HG02884 (cell line): Measurements from ENCODE around the gene CES4A.
"Not testable (repeated sequence)": the region's sequence is repeated elsewhere in the genome, so short reads cannot be mapped to it uniquely, and the experiment has no call there.

Source experiments
- ATAC-seq: cut with Tn5 transposase; IDR thresholded peaks from one replicate; pipeline ENCODE4 v1.9.1; 2021; ENCODE audit warnings: mild to moderate bottlenecking, moderate library complexity; ENCODE audit not compliant: unreplicated experiment

The CES4A gene

DNA sequence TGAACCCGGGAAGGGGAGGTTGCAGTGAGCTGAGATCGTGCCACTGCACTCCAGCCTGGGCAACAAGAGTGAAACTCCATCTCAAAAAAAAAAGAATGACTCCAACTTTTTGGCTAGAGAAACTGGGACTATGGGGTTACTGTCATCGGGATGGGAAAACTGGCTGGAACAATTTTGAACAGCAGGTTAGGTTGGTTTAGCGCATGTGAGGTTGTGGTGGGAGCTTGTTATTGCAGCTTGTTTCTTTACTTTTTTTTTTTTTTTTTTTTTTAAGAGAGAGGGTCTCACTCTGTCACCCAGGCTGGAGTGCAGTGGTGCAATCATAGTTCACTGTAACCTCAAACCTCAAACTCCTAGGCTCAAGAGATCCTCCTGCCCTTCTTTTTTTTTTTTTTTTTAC is 53.1 kb downstream of the CES4A start:
- not testable (repeated sequence) for ATAC-seq

DNA sequence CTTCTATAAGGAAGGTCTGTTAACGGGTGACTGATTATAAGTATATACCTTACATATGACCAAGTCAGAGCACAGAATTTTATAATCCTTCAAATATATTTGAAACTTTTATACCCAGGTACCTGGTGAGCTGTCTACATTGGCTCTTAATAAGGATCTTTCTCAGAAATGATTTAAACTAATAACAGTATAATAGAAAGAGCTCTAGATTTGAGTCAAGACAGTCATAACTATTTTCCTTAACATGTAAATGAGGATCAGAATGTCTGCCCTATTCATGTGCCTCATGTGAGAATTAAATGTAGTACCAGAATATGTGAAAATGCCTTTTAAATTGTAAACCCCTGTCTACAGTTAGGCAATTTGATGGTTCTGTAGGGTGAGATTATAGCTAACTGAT is 55.0 kb downstream of the CES4A start:
- ATAC-seq, result no peak

DNA sequence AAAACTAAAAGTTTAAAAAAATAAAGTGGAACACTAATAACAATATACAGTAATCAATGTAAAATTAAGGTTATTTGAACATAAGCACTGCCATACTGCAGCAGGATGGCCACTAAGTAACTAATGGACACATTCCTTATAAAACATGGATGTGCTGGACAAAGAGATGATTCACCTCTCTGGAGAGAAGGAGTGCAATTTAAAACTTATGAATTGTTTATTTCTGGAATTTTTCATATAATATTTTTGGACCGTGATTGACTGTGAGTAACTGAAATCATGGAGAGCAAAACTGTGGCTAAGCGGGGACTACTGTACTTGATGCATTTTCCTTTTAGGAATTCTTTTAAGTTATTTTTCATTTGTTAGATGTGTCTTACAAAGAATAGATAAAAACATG is 62.4 kb downstream of the CES4A start:
- ATAC-seq, result no peak

DNA sequence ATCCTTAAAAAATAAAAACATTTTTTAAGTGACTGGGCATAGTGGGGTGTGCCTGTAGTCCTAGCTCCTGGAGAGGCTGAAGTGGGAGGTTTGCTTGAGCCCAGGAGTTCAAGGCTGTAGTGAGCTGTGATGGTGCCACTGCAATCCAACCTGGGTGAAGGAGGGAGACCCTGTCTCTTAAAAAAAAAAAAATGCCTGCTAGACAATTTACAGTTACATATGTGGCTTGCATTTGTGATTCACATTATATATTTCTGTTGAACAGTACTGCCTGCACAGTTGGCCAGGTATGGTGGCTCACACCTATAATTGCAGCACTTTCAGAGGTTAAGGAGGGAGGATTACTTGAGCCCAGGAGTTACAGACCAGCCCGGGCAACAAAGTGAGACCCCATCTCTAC is 64.0 kb downstream of the CES4A start:
- no peak for ATAC-seq

DNA sequence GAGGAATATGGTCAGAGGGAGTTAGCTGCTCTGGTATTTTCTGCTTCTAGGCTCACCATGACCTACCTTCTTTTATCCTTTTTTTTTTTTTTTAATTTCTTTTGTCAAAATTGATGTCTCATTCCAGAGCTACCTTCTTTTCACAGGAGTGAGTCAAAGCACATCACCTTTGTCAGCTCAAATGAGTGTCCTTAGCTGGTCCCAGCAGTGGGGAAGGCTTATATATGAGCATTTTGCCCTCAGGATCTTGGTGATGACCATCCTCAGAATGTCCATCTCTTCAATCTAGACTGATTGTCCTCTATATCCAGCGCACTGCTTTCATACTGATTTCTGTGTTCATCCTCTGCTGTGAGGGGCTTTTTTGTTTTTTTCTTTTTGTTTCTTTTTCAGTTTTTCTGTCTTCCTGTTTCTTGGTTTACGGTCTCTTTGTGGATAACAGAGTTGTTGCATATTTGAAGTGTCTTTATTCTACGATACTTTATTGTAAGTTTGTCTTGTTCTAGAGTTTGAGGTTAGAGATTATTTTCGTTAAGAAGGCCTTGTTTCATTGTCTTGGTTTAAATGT is 65.5 kb downstream of the CES4A start:
- ATAC-seq, result no peak

DNA sequence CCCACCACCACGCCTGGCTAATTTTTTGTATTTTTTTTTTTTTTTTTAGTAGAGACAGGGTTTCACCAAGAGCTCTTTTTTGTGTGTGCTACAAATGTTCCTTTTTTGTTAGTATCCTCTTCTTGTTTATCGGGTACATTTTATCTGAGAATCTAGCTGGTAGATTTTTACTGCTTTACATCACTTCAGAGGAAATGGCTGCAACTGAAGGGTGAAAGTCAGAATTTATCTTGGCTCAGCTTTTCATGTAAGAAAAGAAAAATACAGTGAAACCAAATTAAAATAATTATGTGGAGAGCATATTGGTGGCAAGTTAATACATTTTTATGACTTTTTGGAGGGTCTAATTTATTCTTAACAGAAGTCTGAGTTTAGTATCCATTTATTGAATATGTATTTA is 66.5 kb downstream of the CES4A start:
- ATAC-seq, result no peak

DNA sequence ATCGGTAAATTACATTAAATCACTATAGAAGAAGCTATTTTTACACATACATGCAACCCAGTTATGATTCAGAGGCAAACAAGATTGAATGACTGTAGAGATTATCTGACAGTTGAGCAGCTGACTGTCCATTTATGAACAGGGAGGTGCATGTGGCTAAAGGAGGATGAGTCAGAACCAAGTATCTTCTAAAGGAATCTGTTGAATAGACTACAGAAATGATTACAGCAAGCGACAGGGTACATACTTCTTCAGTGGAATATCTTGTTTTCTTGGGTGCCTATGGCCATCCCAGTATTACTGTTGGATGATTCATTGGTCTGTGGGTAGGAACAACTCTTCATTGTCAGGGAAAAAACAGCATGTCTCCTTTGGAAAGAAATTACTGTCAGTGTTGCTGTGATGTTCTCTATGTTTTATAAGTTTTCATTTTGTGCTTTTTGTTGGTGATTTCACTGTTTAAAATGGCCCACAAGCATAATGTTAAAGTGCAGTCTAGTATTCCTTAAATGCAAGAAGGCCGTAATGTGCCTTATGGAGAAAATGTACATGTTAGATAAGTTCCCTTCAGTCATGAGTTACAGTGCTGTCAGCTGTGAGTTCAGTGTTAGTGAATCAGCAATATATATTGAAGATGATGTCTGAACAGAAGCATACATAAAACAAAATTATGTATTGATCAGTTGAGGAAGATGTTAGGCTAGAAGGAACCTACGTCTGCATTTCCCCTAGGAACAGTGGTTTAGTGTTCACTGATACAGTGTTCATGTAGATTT is 67.5 kb downstream of the CES4A start:
- no peak for ATAC-seq
